ENCODE data around the gene STPG3. TPM values are rescaled to one million over a fixed set of nuclear protein-coding genes. Genes with fewer than 3 reads are reported as not detected.

Gene STPG3
- polyA plus RNA-seq (2012; ENCODE audit: insufficient read length, low read depth), result 0.24 TPM

DNA sequence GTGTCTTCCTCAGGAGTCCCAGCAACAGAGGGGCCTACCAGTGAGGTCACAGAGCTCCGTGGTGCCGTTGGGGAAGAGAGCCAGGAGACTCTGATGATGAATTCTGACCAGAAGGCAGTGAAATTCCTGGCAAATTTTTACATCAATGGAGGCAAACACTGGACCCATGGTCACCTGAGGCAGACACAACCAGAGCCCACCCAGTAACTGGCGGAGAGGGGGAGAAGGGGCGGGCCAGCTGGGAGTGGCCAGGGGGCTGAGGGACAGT is at the start of gene STPG3:
TSS of gene STPG3 (plus strand) at position 93 of the 268 bp plus-strand sequence. CDS start at position 94, 1 bp downstream.
- TF ChIP-seq SIN3A (IDR thresholded peaks at IDR 0.05; ENCODE audit: borderline replicate concordance, insufficient read depth, low read length), result no peak

DNA sequence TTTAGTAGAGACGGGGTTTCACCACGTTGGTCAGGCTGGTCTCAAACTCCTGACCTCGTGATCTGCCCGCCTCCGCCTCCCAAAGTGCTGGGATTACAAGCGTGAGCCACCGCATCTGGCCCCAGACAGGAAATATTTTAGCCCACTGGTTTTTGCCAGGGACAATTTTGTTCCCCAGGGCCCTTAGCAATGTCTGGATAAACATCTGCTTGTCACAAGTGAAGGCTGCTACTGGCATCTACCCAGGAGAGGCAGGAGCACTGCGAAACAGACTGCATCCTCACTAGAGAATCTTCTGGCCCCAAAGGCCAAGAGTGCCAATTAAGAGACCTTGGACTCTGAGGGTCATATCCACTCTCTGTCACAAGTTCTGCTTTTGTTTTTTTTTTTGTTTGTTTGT is 48.1 kb upstream of the STPG3 start:
- no peak for TF ChIP-seq POLR2AphosphoS5 (IDR thresholded peaks at IDR 0.05; ENCODE audit: low read depth, low read length)
- no peak for TF ChIP-seq SIN3A (IDR thresholded peaks at IDR 0.05; ENCODE audit: borderline replicate concordance, insufficient read depth, low read length)
- TF ChIP-seq, protein P1, sequence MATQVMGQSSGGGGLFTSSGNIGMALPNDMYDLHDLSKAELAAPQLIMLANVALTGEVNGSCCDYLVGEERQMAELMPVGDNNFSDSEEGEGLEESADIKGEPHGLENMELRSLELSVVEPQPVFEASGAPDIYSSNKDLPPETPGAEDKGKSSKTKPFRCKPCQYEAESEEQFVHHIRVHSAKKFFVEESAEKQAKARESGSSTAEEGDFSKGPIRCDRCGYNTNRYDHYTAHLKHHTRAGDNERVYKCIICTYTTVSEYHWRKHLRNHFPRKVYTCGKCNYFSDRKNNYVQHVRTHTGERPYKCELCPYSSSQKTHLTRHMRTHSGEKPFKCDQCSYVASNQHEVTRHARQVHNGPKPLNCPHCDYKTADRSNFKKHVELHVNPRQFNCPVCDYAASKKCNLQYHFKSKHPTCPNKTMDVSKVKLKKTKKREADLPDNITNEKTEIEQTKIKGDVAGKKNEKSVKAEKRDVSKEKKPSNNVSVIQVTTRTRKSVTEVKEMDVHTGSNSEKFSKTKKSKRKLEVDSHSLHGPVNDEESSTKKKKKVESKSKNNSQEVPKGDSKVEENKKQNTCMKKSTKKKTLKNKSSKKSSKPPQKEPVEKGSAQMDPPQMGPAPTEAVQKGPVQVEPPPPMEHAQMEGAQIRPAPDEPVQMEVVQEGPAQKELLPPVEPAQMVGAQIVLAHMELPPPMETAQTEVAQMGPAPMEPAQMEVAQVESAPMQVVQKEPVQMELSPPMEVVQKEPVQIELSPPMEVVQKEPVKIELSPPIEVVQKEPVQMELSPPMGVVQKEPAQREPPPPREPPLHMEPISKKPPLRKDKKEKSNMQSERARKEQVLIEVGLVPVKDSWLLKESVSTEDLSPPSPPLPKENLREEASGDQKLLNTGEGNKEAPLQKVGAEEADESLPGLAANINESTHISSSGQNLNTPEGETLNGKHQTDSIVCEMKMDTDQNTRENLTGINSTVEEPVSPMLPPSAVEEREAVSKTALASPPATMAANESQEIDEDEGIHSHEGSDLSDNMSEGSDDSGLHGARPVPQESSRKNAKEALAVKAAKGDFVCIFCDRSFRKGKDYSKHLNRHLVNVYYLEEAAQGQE (IDR thresholded peaks at IDR 0.05; ENCODE audit: insufficient read depth in 1 of 2, low read depth in 2 of 2, low read length in 2 of 2), result no peak
- no peak for TF ChIP-seq FOXP2 (optimal IDR thresholded peaks at IDR 0.05; ENCODE audit: borderline replicate concordance, extremely low read depth, extremely low read length, insufficient read depth)
- no peak for TF ChIP-seq TAF1 (IDR thresholded peaks at IDR 0.05; ENCODE audit: borderline replicate concordance, insufficient read depth, low read length)

DNA sequence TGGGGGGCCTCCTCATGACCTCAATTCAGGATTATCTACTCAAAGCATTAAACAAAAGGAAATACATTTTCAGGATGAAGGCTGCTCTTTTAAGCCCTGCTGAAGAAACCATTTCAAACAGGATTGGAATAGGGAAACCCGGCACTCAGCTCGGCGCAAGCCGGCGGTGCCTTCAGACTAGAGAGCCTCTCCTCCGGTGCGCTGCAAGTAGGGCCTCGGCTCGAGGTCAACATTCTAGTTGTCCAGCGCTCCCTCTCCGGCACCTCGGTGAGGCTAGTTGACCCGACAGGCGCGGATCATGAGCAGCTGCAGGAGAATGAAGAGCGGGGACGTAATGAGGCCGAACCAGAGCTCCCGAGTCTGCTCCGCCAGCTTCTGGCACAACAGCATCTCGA is 46.4 kb upstream of the STPG3 start:
- TF ChIP-seq FOXP2 (optimal IDR thresholded peaks at IDR 0.05; ENCODE audit: borderline replicate concordance, extremely low read depth, extremely low read length, insufficient read depth) (no peak), POLR2AphosphoS5 (IDR thresholded peaks at IDR 0.05; ENCODE audit: low read depth, low read length) (no peak), SIN3A (IDR thresholded peaks at IDR 0.05; ENCODE audit: borderline replicate concordance, insufficient read depth, low read length) (no peak), TAF1 (IDR thresholded peaks at IDR 0.05; ENCODE audit: borderline replicate concordance, insufficient read depth, low read length) (no peak)
- TF ChIP-seq, protein P1 (IDR thresholded peaks at IDR 0.05; ENCODE audit: insufficient read depth in 1 of 2, low read depth in 2 of 2, low read length in 2 of 2), result no peak

DNA sequence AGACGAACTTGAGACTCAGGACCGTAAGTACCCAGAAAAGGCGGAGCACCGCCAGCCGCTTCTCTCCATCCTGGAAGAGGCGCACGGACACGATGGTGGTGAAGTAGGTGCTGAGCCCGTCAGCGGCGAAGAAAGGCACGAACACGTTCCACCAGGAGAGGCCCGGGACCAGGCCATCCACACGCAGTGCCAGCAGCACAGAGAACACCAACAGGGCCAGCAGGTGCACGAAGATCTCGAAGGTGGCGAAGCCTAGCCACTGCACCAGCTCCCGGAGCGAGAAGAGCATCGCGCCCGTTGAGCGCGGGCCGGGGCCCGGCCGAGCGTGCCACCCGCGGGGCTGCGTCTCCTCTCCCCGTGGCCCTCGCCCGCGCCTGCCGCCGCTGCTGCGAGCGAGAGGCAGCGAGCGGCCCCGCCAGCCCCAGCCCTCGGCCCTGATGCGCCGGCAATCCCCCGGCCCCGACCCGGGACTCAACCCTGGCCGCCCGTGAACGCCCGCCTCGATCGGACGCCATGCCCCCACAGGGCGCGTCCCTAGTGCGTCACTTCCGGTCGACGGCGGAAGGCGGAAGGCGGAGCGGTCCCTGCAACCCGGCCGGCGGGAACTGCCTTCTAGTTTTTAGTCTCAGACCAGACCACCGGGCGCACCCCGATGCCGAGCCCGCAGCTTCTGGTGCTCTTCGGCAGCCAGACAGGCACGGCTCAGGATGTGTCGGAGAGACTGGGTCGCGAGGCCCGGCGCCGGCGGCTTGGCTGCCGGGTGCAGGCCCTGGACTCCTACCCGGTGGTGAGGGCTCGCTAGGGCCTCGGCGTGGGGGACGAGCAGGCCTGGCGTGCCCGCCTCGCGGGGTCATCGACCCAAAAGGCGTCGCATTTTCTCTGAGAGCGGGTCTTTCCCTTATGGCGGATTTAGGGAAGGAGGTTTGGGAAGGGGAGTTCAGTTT is 45.7 kb upstream of the STPG3 start, which contains the start of the genes NDOR1 and TMEM203:
TSS of gene NDOR1 (plus strand) at position 575 of the 944 bp plus-strand sequence. CDS start at position 653, 78 bp downstream.
TSS of gene TMEM203 (minus strand) at position 523 of the 944 bp plus-strand sequence. CDS start at position 289, 234 bp downstream.
- TF ChIP-seq TAF1 (IDR thresholded peaks at IDR 0.05; ENCODE audit: borderline replicate concordance, insufficient read depth, low read length) (peak; percentile 82; the same call in 1 of the 2 replicates), SIN3A (IDR thresholded peaks at IDR 0.05; ENCODE audit: borderline replicate concordance, insufficient read depth, low read length) (peak; percentile 74; the same call in 1 of the 2 replicates), FOXP2 (optimal IDR thresholded peaks at IDR 0.05; ENCODE audit: borderline replicate concordance, extremely low read depth, extremely low read length, insufficient read depth) (no peak), POLR2AphosphoS5 (IDR thresholded peaks at IDR 0.05; ENCODE audit: low read depth, low read length) (peak; percentile 76; the same call in 1 of the 2 replicates)
- TF ChIP-seq, protein P1 (IDR thresholded peaks at IDR 0.05; ENCODE audit: insufficient read depth in 1 of 2, low read depth in 2 of 2, low read length in 2 of 2), result peak in 1 of 2 experiments; percentile 46; a peak in 1 of 4 replicates

DNA sequence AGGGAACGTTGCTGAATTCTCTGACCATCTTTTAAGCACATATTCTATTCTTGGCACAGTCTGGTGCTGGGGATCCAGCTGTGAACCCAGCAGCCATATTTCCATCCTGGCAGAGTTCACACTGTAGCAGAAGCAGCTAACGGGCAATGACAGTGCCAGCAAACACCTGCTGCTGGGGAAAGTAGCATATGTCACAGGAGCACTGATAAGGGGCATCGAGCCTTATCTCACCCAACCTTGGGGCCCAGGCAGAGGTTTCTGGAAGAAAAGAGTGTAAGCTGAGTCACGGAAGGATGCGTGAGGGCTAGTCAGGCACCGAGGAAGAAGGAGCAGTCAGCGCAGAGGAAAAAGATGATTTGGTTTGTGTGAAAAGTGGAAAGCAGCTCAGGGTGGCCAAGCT is 44.5 kb upstream of the STPG3 start:
- TF ChIP-seq FOXP2 (optimal IDR thresholded peaks at IDR 0.05; ENCODE audit: borderline replicate concordance, extremely low read depth, extremely low read length, insufficient read depth), result no peak
- TF ChIP-seq TAF1 (IDR thresholded peaks at IDR 0.05; ENCODE audit: borderline replicate concordance, insufficient read depth, low read length), result no peak
- TF ChIP-seq SIN3A (IDR thresholded peaks at IDR 0.05; ENCODE audit: borderline replicate concordance, insufficient read depth, low read length), result no peak

DNA sequence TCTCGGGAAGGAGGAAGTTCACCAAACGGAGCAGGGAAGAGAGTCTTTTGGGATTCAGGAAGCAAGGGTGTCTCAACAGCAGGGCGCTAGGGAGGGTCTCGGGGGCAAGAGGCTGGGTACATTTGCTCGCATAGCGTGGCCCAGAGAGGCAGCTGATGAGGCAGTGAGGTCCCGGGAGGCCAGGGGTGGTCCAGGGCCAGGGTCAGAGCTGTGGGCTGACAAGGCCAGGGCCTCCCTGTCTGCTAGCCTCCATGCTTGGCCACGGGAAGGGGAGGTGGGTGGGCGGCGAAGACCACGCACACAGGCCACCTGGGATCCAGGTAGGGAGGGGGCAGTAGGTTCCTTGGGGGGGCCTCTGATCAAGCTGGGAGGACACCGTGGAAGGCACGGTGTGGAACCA is 39.6 kb upstream of the STPG3 start:
- TF ChIP-seq, protein P1 (IDR thresholded peaks at IDR 0.05; ENCODE audit: insufficient read depth in 1 of 2, low read depth in 2 of 2, low read length in 2 of 2), result no peak
- no peak for TF ChIP-seq POLR2AphosphoS5 (IDR thresholded peaks at IDR 0.05; ENCODE audit: low read depth, low read length)
- TF ChIP-seq SIN3A (IDR thresholded peaks at IDR 0.05; ENCODE audit: borderline replicate concordance, insufficient read depth, low read length), result no peak
- TF ChIP-seq TAF1 (IDR thresholded peaks at IDR 0.05; ENCODE audit: borderline replicate concordance, insufficient read depth, low read length), result no peak
- TF ChIP-seq FOXP2 (optimal IDR thresholded peaks at IDR 0.05; ENCODE audit: borderline replicate concordance, extremely low read depth, extremely low read length, insufficient read depth), result no peak

All from PFSK-1 (cell line).